GM23338 (cell line): Measurements from ENCODE around the gene CHST15. TPM values are rescaled to one million over a fixed set of nuclear protein-coding genes. Genes with fewer than 3 reads are reported as not detected.

Experiments
- ATAC-seq: fragments of 200-7000 bp; cut with Tn5 transposase; 3 replicates; pipeline ENCODE4 v1.9.1; 2020
- DNase-seq: peaks from one replicate; pipeline ENCODE4 v3.0.0-alpha.2; 2015; ENCODE audit warnings: low spot score
- H2AFZ ChIP-seq: fragments of 200-600 bp; sonication (generic); 2 replicates; pipeline ENCODE4 v1.8.0; 2016; ENCODE audit warnings: antibody characterized with exemption, mild to moderate bottlenecking, moderate library complexity
- H3F3A ChIP-seq: fragments of 200-600 bp; sonication (generic); replicated peaks from 2 replicates; pipeline ENCODE4 v1.8.0; 2017; ENCODE audit warnings: antibody characterized with exemption, mixed run types, low read depth
- H3K27ac ChIP-seq: fragments of 200-600 bp; sonication (generic); 2 replicates; pipeline ENCODE4 v1.6.1; 2016; ENCODE audit warnings: low read depth
- H3K27me3 ChIP-seq: fragments of 200-600 bp; sonication (generic); 2 replicates; pipeline ENCODE4 v1.8.0; 2016; ENCODE audit warnings: mild to moderate bottlenecking, mixed run types, moderate library complexity; ENCODE audit not compliant: insufficient read depth
- H3K36me3 ChIP-seq: fragments of 200-600 bp; sonication (generic); 2 replicates; pipeline ENCODE4 v1.8.0; 2016; ENCODE audit warnings: mild to moderate bottlenecking; ENCODE audit not compliant: insufficient read depth
- H3K4me1 ChIP-seq: fragments of 200-600 bp; sonication (generic); 2 replicates; pipeline ENCODE4 v1.8.0; 2016; ENCODE audit warnings: mild to moderate bottlenecking, moderate library complexity; ENCODE audit not compliant: insufficient read depth
- H3K4me2 ChIP-seq: fragments of 200-600 bp; sonication (generic); 2 replicates; pipeline ENCODE4 v1.7.1; 2017; ENCODE audit warnings: mixed run types
- H3K4me3 ChIP-seq: fragments of 200-600 bp; sonication (generic); 2 replicates; pipeline ENCODE4 v1.6.1; 2016; ENCODE audit warnings: mixed run types
- H3K79me2 ChIP-seq: fragments of 200-600 bp; sonication (generic); replicated peaks from 2 replicates; pipeline ENCODE4 v1.8.0; 2017; ENCODE audit warnings: mild to moderate bottlenecking; ENCODE audit not compliant: insufficient read depth
- H3K9me2 ChIP-seq: fragments of 200-600 bp; sonication (generic); 2 replicates; pipeline ENCODE4 v1.8.0; 2017; ENCODE audit not compliant: insufficient read depth
- H4K20me1 ChIP-seq: fragments of 200-600 bp; sonication (generic); replicated peaks from 2 replicates; pipeline ENCODE4 v1.8.0; 2017; ENCODE audit warnings: mild to moderate bottlenecking; ENCODE audit not compliant: insufficient read depth
- H3K27ac Mint-ChIP-seq: 2 replicates; pipeline ENCODE4 v1.8.0; 2020; ENCODE audit warnings: inconsistent platforms, mild to moderate bottlenecking, moderate library complexity, mixed read lengths
- H3K27me3 Mint-ChIP-seq: 3 replicates; pipeline ENCODE4 v1.8.0; 2022; ENCODE audit warnings: low read depth, mild to moderate bottlenecking, moderate library complexity, mixed read lengths, inconsistent platforms; ENCODE audit not compliant: insufficient read depth, poor library complexity
- H3K36me3 Mint-ChIP-seq: 3 replicates; pipeline ENCODE4 v1.8.0; 2021; ENCODE audit warnings: low read depth, mild to moderate bottlenecking, inconsistent platforms, moderate library complexity, mixed read lengths
- H3K4me1 Mint-ChIP-seq: 3 replicates; pipeline ENCODE4 v1.8.0; 2020; ENCODE audit warnings: mild to moderate bottlenecking, inconsistent platforms, mixed read lengths
- H3K4me3 Mint-ChIP-seq: 3 replicates; pipeline ENCODE4 v1.8.0; 2021; ENCODE audit warnings: moderate library complexity, mild to moderate bottlenecking, inconsistent platforms, mixed read lengths
- H3K9me3 Mint-ChIP-seq: 3 replicates; pipeline ENCODE4 v1.8.0; 2020; ENCODE audit warnings: moderate library complexity, mild to moderate bottlenecking, inconsistent platforms, mixed read lengths
- CREB1 ChIP-seq: fragments of 250-450 bp; sonication (Bioruptor Pico); IDR thresholded peaks from 2 replicates; pipeline ENCODE4 v1.5.0; 2020; ENCODE audit warnings: low read depth, mild to moderate bottlenecking, moderate library complexity
- EZH2 ChIP-seq: fragments of 200-600 bp; sonication (generic); IDR thresholded peaks from one replicate; pipeline ENCODE4 v1.8.0; 2017; ENCODE audit warnings: antibody characterized with exemption, mild to moderate bottlenecking, low read depth; ENCODE audit not compliant: unreplicated experiment
- NANOG ChIP-seq: IDR thresholded peaks from 2 replicates; pipeline ENCODE4 v1.6.1; 2016; ENCODE audit warnings: antibody characterized with exemption, borderline replicate concordance
- STAT1 ChIP-seq: IDR thresholded peaks from one replicate; pipeline ENCODE4 v1.6.1; 2016; ENCODE audit warnings: antibody characterized with exemption; ENCODE audit not compliant: unreplicated experiment
- polyA plus RNA-seq: library from polyadenylated mRNA; unstranded; fragments of >200 nt; fragmentation: Nextera tagmentation; extraction: Ambion mirVana; gene quantifications from 2 replicates; pipeline ENCODE4 v1.2.1, GENCODE V29; 2016
- total RNA-seq: library from RNA; depleted of rRNA; stranded (reverse); fragments of >200 nt; shearing (Covaris generic); gene quantifications from 2 replicates; pipeline ENCODE4 v1.2.3, GENCODE V29; 2014
- TF ChIP-seq, protein P1 (sequence below), 2 experiments: fragments of 200-600 bp in 1 of 2; sonication (generic) in 1 of 2; conservative IDR thresholded peaks; 2 replicates each; pipeline versions ENCODE4 v1.5.1 to v1.6.1; 2016 to 2017; ENCODE audit warnings: antibody characterized with exemption in 2 of 2, low read depth in 2 of 2, mild to moderate bottlenecking in 2 of 2, moderate library complexity in 1 of 2
- TF ChIP-seq, protein P2 (sequence below): fragments of 250-450 bp; sonication (Bioruptor Pico); IDR thresholded peaks from 2 replicates; pipeline ENCODE4 v1.5.0; 2020; ENCODE audit warnings: mild to moderate bottlenecking, moderate library complexity

The CHST15 gene
- total and polyA plus RNA-seq, 2 experiments from 2014 or later = 2.6 to 11.2 TPM

DNA sequence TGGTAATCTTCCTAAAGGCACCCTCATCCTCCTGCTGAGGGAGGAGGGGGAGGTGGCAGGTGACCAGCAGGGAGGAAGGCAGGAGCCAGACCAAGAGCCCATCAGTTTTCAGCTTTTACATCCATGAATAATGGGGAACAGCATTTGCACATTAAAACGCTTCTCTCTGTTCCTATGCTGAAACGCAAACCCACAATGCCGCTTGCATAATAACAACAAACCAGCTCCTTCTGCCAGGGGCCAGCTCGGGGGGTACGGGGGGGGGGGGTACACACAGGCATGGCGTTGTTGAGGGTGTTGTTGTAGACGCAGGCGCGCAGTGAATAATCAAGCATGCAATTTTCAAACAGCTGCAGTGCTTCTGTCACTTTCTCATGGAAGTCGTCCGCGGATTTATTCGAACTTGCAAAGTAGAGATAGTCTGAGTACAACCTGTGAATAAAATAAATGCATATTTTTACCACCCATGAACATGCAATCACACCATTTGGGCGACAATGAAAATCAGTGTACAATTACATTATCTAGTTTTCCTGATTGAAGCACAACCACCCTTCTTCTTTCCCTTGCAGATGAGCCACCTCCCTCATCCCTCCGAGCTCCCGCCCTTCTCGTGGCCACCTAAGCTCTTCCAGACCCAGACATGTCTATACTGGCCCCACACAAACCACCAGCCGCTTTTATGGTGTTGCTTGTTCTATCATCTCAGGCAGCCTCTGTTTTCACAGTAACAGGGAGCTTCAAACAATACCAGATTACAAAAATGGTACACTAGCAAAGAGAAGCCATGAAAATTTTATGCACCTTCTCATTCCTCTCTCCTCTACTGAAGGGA lies 72.2 kb downstream of the CHST15 start:
- H3K4me3 ChIP-seq = peak overlapping the region; percentile 44

DNA sequence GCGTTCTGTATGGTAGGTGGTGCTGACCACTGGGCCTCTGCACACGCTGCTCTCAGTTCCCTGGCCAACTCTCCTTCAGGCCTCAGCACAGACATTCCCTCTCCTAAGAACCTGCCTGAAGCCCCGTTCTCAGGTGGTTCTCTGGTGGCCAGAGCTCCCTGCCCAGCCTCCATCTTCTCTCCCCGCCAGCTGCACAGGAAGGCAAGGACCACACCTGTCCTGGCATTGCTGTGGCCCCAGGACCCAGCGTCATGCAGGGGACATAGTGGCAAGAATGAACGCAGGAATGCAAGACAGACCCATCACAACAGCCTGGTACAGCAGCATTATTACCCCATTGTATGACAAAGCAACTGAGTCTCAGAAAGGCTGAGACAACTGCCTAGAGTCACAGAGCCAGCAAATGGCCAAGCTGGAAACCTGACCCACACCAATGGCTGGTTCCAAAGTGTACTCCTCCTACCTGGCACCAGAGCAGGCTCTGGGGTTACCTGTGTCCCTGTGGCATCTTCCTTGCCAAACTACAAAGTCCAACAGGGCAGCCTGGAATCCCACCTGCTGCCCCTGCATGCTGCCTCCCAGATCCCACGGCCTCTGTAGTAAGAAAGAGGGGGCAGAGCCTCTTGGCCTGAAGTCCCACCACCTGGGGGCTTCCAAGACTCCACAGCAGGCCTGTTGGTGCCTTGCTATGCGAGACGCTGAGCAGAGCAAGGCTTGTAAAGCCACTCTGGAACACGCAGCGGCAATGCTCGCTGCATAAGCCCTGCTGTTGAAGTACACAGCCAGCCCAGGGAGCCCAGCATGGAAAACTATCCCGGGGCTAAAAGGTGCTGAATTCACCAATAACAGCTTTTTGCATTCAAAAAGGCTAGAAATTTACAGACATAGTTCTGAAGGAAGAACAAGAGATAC lies 73.3 kb downstream of the CHST15 start:
- Mint-ChIP-seq H3K27ac (peak overlapping the region; percentile 93), H3K9me3 (no peaks in the 10 kb centered on the region), H3K27me3 (peaks cover 12% of the 10 kb centered on the region), H3K36me3 (peaks cover 8% of the 10 kb centered on the region), H3K4me3 (peak overlapping the region; percentile 49), H3K4me1 (peaks cover 69% of the 10 kb centered on the region)
- Histone ChIP-seq H3F3A (peaks cover 19% of the 10 kb centered on the region), H4K20me1 (no peaks in the 10 kb centered on the region), H3K9me2 (no peaks in the 10 kb centered on the region), H3K27ac (peak overlapping the region; percentile 92), H3K79me2 (no peaks in the 10 kb centered on the region), H3K4me2 (peak overlapping the region; percentile 70), H3K4me1 (peaks cover 31% of the 10 kb centered on the region), H3K4me3 (peak overlapping the region; percentile 44), H3K36me3 (no peaks in the 10 kb centered on the region), H3K27me3 (no peaks in the 10 kb centered on the region), H2AFZ (peak overlapping the region; percentile 12; the same call in 1 of the 2 replicates)
- DNase-seq = peak; percentile 66
- ATAC-seq = peak; percentile 83
- TF ChIP-seq EZH2 = no peak
- TF ChIP-seq CREB1 (CRISPR knock-in tag) = no peak
- TF ChIP-seq, protein P1, sequence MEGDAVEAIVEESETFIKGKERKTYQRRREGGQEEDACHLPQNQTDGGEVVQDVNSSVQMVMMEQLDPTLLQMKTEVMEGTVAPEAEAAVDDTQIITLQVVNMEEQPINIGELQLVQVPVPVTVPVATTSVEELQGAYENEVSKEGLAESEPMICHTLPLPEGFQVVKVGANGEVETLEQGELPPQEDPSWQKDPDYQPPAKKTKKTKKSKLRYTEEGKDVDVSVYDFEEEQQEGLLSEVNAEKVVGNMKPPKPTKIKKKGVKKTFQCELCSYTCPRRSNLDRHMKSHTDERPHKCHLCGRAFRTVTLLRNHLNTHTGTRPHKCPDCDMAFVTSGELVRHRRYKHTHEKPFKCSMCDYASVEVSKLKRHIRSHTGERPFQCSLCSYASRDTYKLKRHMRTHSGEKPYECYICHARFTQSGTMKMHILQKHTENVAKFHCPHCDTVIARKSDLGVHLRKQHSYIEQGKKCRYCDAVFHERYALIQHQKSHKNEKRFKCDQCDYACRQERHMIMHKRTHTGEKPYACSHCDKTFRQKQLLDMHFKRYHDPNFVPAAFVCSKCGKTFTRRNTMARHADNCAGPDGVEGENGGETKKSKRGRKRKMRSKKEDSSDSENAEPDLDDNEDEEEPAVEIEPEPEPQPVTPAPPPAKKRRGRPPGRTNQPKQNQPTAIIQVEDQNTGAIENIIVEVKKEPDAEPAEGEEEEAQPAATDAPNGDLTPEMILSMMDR (conservative IDR thresholded peaks at IDR 0.05; ENCODE audit: low read depth in 2 of 2) = peak in 1 of 2 experiments; percentile 7; a peak in 1 of 4 replicates
- TF ChIP-seq, protein P2, sequence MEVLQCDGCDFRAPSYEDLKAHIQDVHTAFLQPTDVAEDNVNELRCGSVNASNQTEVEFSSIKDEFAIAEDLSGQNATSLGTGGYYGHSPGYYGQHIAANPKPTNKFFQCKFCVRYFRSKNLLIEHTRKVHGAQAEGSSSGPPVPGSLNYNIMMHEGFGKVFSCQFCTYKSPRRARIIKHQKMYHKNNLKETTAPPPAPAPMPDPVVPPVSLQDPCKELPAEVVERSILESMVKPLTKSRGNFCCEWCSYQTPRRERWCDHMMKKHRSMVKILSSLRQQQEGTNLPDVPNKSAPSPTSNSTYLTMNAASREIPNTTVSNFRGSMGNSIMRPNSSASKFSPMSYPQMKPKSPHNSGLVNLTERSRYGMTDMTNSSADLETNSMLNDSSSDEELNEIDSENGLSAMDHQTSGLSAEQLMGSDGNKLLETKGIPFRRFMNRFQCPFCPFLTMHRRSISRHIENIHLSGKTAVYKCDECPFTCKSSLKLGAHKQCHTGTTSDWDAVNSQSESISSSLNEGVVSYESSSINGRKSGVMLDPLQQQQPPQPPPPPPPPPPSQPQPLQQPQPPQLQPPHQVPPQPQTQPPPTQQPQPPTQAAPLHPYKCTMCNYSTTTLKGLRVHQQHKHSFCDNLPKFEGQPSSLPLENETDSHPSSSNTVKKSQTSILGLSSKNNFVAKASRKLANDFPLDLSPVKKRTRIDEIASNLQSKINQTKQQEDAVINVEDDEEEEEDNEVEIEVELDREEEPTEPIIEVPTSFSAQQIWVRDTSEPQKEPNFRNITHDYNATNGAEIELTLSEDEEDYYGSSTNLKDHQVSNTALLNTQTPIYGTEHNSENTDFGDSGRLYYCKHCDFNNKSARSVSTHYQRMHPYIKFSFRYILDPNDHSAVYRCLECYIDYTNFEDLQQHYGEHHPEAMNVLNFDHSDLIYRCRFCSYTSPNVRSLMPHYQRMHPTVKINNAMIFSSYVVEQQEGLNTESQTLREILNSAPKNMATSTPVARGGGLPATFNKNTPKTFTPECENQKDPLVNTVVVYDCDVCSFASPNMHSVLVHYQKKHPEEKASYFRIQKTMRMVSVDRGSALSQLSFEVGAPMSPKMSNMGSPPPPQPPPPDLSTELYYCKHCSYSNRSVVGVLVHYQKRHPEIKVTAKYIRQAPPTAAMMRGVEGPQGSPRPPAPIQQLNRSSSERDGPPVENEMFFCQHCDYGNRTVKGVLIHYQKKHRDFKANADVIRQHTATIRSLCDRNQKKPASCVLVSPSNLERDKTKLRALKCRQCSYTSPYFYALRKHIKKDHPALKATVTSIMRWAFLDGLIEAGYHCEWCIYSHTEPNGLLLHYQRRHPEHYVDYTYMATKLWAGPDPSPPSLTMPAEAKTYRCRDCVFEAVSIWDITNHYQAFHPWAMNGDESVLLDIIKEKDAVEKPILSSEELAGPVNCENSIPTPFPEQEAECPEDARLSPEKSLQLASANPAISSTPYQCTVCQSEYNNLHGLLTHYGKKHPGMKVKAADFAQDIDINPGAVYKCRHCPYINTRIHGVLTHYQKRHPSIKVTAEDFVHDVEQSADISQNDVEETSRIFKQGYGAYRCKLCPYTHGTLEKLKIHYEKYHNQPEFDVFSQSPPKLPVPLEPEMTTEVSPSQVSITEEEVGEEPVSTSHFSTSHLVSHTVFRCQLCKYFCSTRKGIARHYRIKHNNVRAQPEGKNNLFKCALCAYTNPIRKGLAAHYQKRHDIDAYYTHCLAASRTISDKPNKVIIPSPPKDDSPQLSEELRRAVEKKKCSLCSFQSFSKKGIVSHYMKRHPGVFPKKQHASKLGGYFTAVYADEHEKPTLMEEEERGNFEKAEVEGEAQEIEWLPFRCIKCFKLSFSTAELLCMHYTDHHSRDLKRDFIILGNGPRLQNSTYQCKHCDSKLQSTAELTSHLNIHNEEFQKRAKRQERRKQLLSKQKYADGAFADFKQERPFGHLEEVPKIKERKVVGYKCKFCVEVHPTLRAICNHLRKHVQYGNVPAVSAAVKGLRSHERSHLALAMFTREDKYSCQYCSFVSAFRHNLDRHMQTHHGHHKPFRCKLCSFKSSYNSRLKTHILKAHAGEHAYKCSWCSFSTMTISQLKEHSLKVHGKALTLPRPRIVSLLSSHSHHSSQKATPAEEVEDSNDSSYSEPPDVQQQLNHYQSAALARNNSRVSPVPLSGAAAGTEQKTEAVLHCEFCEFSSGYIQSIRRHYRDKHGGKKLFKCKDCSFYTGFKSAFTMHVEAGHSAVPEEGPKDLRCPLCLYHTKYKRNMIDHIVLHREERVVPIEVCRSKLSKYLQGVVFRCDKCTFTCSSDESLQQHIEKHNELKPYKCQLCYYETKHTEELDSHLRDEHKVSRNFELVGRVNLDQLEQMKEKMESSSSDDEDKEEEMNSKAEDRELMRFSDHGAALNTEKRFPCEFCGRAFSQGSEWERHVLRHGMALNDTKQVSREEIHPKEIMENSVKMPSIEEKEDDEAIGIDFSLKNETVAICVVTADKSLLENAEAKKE (CRISPR knock-in tag) = peak; percentile 59; the same call in 1 of the 2 replicates

More for the DNA sequence above, 72.2 kb downstream of the CHST15 start:
- peak overlapping the region; percentile 68 for H3K27ac Mint-ChIP-seq
- H3K27ac ChIP-seq = peak overlapping the region; percentile 92
- peaks cover 32% of the 10 kb centered on the region for H3K4me1 ChIP-seq
- ATAC-seq (peak; percentile 53), DNase-seq (peak; percentile 56)
- H3K79me2 ChIP-seq = no peaks in the 10 kb centered on the region
- peak overlapping the region; percentile 12; the same call in 1 of the 2 replicates for H2AFZ ChIP-seq
- H3K4me1 Mint-ChIP-seq = peaks cover 71% of the 10 kb centered on the region
- H3K4me3 Mint-ChIP-seq = peak overlapping the region; percentile 49
- no peaks in the 10 kb centered on the region for H3K9me3 Mint-ChIP-seq
- peaks cover 8% of the 10 kb centered on the region for H3K36me3 Mint-ChIP-seq
- H3K27me3 ChIP-seq = no peaks in the 10 kb centered on the region
- H3K36me3 ChIP-seq = no peaks in the 10 kb centered on the region
- TF ChIP-seq STAT1 (no peak), NANOG (no peak)
- TF ChIP-seq, protein P1 (conservative IDR thresholded peaks at IDR 0.05; ENCODE audit: low read depth in 2 of 2) = 0 out of 4 replicates have a peak, but pooled peaks of 1 of the 2 experiments have one; percentile 4
- H3K9me2 ChIP-seq = no peaks in the 10 kb centered on the region
- H4K20me1 ChIP-seq = no peaks in the 10 kb centered on the region
- peaks cover 15% of the 10 kb centered on the region for H3K27me3 Mint-ChIP-seq
- H3F3A ChIP-seq = peaks cover 19% of the 10 kb centered on the region
- peak overlapping the region; percentile 70 for H3K4me2 ChIP-seq
